Measurements from ENCODE around the gene FRMD5. TPM values are rescaled to one million over a fixed set of nuclear protein-coding genes. Genes with fewer than 3 reads are reported as not detected.
A peak's percentile ranks its signal among the peaks of the same experiment; 100 is the strongest.

The FRMD5 gene
- total and polyA plus RNA-seq, 11 donors = 12.5 to 110 (median 55.7) TPM

- Histone ChIP-seq H3K9me3 (no peaks in the 10 kb centered on the region), H3K4me3 (no peak overlapping the region), H3K27me3 (no peaks in the 10 kb centered on the region), H3K4me1 (peaks cover 0 to 17% (median 3%) of the 10 kb centered on the region in 12 donors), H3K27ac (no peak overlapping the region), H3K36me3 (no peaks in the 10 kb centered on the region)
- no peak for TF ChIP-seq POLR2A (IDR thresholded peaks at IDR 0.05)
- TF ChIP-seq, protein P1, sequence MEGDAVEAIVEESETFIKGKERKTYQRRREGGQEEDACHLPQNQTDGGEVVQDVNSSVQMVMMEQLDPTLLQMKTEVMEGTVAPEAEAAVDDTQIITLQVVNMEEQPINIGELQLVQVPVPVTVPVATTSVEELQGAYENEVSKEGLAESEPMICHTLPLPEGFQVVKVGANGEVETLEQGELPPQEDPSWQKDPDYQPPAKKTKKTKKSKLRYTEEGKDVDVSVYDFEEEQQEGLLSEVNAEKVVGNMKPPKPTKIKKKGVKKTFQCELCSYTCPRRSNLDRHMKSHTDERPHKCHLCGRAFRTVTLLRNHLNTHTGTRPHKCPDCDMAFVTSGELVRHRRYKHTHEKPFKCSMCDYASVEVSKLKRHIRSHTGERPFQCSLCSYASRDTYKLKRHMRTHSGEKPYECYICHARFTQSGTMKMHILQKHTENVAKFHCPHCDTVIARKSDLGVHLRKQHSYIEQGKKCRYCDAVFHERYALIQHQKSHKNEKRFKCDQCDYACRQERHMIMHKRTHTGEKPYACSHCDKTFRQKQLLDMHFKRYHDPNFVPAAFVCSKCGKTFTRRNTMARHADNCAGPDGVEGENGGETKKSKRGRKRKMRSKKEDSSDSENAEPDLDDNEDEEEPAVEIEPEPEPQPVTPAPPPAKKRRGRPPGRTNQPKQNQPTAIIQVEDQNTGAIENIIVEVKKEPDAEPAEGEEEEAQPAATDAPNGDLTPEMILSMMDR (IDR thresholded peaks at IDR 0.05) = no peak
- DNase-seq (no peak), ATAC-seq (no peak)
- intact Hi-C loops (cut with DNase I) = no loop called here
These were observed 47.4 kb downstream of the FRMD5 start for GRCh38 chr15:44147636-44148035.

- ATAC-seq (no peak), DNase-seq (no peak)
- H3K4me1 ChIP-seq = peaks cover 0 to 17% (median 3%) of the 10 kb centered on the region in 12 donors
- H3K9me3 ChIP-seq = no peaks in the 10 kb centered on the region
- H3K27ac ChIP-seq = peak overlapping the region in 2 of 12 donors; percentile 5 to 61
- H3K27me3 ChIP-seq = no peaks in the 10 kb centered on the region
- WGBS, 4 donors = 45 to 57% (median 50%) methylated on average over 3 of the region's 3 CpGs
- no peak overlapping the region for H3K4me3 ChIP-seq
- no peaks in the 10 kb centered on the region for H3K36me3 ChIP-seq
- intact Hi-C loops (cut with DNase I) = no loop called here
- no peak for TF ChIP-seq POLR2A (IDR thresholded peaks at IDR 0.05)
- TF ChIP-seq, protein P1 (IDR thresholded peaks at IDR 0.05) = no peak
These were observed 49.6 kb downstream of the FRMD5 start for GRCh38 chr15:44145495-44145894.

DNA sequence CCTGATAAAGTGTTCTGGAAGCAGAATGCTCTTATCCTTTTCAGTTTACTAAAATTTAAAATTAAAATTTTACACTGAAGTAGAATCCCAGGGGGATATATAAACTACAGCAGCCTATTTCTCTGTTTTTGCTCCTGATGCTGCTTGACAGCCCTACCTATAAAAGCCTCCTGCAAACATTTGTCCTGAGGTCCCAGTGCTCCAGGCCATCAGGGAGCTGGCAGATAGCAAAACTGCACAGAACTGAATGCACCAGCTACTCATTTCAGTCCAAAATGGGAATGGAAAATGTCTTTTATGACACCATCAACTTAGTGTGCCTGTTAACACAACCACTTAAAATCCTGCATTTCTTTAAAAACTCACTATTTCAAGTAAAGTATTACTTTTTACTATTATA lies 50.1 kb downstream of the FRMD5 start:
- H3K36me3 ChIP-seq = no peaks in the 10 kb centered on the region
- DNase-seq = no peak
- no peak overlapping the region for H3K4me3 ChIP-seq
- no peaks in the 10 kb centered on the region for H3K27me3 ChIP-seq
- TF ChIP-seq, protein P1 (IDR thresholded peaks at IDR 0.05) = no peak
- TF ChIP-seq POLR2A (IDR thresholded peaks at IDR 0.05) = no peak
- peaks cover 0 to 17% (median 3%) of the 10 kb centered on the region in 12 donors for H3K4me1 ChIP-seq
- intact Hi-C loops (cut with DNase I) = no loop called here
- peak overlapping the region in 2 of 12 donors; percentile 9 to 61 for H3K27ac ChIP-seq
- peak in 2 of 4 donors; percentile 45 to 82 for ATAC-seq
- no peaks in the 10 kb centered on the region for H3K9me3 ChIP-seq

DNA sequence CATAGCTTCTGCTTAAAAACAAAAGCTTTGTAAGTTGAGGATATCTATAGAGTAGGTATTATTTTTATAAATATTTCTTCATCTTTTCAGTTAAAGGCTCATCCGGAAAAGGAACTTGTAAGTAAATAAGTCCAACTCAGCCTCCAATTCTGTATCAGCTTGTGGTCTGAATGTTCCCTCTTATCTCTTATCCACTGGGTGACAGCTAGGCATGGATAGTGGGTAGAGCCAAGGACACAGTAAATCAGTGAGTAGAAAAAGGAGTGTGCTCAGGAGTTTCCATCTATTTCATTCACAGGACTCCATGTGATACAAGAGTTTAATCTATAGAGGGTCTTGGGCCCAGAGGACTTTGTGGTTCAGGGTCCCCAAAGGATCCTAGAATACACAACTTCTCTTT lies 50.9 kb downstream of the FRMD5 start:
- Histone ChIP-seq H3K4me1 (peaks cover 0 to 17% (median 3%) of the 10 kb centered on the region in 12 donors), H3K4me3 (no peak overlapping the region), H3K27me3 (no peaks in the 10 kb centered on the region), H3K36me3 (no peaks in the 10 kb centered on the region), H3K9me3 (no peaks in the 10 kb centered on the region), H3K27ac (peak overlapping the region in 2 of 12 donors; percentile 15 to 61)
- DNase-seq (no peak), ATAC-seq (peak; percentile 29 to 93 (median 66))
- WGBS, 4 donors = 31 to 50% (median 42%) methylated on average over 1 of the region's 1 CpG
- TF ChIP-seq POLR2A (IDR thresholded peaks at IDR 0.05) = no peak
- TF ChIP-seq, protein P1 (IDR thresholded peaks at IDR 0.05) = no peak
- intact Hi-C loops (cut with DNase I) = no loop called here
